DMS153 treated with DMSO at 0.1 percent for 48 hours (cell line): Measurements from ENCODE around the gene CD24.
"Not testable (repeated sequence)": the region's sequence is repeated elsewhere in the genome, so short reads cannot be mapped to it uniquely, and the experiment has no call there.

Source experiments
- DNase-seq: peaks from one replicate; lab custom pipeline; 2025; ENCODE audit not compliant: unreplicated experiment; lab: John Stamatoyannopoulos, UW

CD24 gene, protein sequence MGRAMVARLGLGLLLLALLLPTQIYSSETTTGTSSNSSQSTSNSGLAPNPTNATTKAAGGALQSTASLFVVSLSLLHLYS

GRCh38 chr6:106974336-106974998 is at the start of gene CD24:
Gene CD24, minus strand, starts transcription at chr6:106974729. Its CDS starts 83 bp downstream, at chr6:106974646.
- peak; percentile 54 for DNase-seq

GRCh38 chr6:107021446-107022185 is 47.1 kb upstream of the CD24 start:
- no peak for DNase-seq

GRCh38 chr6:107020239-107020638 is 45.7 kb upstream of the CD24 start:
- DNase-seq, result no peak

DNA sequence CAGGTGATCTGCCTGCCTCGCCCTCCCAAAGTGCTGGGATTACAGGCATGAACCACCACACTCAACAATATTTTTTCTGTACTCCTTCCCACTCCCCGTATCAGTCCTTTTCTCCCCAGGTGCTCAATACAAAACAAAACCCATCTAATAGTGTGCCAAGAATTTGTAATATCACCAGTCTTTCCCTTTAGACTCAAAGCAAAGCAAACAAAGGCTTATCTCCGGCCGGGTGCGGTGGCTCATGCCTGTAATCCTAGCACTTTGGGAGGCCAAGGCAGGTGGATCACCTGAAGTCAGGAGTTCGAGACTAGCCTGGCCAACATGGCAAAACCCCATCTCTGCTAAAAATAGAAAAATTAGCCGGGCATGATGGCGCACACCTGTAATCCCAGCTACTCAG is 45.1 kb upstream of the CD24 start:
- DNase-seq, result not testable (repeated sequence)

DNA sequence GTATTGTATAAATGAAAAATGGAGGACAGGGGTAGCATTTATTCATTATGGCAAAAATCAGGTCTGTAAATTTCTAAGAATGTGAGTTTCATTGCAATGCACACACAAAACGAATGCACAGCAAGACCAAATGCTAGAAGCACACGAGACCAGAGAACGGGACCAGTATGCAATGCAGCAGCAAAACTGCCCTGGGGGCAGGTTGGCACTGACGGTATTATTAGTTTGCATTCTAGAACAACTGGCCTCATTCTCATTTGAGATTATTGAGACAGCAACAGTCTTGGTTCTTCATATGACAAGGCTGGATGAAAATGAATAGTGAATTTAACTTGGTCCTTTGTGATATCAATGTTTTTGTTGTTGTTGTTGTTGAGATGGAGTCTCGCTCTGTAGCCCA is 44.5 kb upstream of the CD24 start:
- DNase-seq, result no peak

- no peak for DNase-seq
Measured at GRCh38 chr6:107009499-107009898, 35.0 kb upstream of the CD24 start.

GRCh38 chr6:106997392-106998158 is 23.0 kb upstream of the CD24 start:
- DNase-seq, result peak; percentile 60

DNA sequence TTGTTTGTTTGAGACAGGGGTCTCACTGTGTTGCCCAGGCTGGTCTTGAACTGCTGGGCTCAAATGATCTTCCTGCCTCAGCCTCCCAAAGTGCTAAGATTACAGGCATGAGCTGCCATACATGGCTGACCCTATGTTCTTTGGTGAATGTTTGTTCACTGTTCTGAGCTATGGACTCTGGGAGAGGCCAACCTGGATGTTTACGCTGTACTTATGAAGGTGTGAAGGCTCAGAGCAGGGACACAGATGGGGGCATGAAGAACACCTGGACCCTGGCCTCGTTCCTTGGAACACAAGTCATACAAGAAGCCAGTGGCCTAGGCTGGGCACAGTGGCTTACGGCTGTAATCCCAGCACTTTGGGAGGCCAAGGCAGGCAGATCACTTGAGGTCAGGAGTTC is 21.1 kb upstream of the CD24 start:
- no peak for DNase-seq

DNA sequence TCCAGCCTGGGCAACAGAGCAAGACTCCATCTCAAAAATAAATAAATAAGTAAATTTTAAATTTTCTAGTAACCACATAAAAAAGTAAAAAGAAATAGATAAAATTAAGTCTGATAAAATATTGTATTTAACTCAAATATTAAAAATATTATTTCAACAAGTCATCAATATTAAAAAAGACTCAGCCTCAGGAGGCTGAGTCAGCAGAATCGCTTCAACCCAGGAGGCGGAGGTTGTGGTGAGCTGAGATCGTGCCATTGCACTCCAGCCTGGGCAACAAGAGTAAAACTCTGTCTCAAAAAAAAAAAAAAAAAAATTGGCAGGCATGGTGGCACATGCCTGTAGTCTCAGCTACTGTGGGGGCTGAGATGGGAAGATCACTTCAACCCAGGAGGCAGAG is 15.2 kb upstream of the CD24 start:
- not testable (repeated sequence) for DNase-seq

- DNase-seq, result no peak
Measured at GRCh38 chr6:106988664-106989063, 14.1 kb upstream of the CD24 start.

DNA sequence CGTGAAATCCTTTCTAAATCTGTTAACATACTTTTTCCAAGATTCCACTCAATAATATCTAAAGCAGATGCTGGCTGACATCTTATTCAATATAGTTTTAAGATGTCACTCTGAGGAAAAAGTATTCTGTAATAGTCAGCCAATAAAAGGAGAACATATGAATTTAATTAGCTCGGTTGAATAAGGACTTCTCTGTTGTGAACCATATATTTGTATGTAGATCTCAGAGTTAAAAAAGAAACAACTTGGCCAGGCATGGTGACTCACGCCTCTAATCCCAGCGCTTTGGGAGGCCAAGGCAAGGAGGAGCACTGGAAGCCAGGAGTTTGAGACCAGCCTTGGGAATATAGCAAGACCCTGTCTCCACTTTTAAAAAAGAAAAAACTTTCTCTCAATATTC is 7.4 kb upstream of the CD24 start:
- no peak for DNase-seq

GRCh38 chr6:106980926-106981325 is 6.4 kb upstream of the CD24 start:
- no peak for DNase-seq

DNA sequence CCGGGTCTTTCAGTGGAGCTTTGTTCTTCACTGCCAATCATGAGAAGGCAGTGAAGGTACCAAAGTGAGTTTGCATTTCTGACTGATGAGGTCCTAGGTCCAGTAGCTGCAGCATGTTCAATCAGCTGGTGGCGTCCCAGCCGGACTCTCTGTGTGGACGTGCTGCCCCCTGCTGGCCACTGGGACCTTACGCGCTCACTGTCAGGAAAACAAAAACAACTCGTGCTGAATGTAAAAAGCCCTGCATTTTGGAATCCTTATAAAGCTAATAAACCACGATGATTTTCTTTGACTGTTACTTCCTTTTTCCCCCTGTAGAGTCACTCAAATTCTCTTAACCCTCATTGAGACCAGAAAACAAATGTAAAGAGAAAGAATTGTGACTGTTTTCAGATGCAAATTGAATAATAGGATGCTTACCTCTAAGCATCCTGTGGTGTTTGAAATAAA is 4.9 kb upstream of the CD24 start:
- peak; percentile 87 for DNase-seq

- DNase-seq, result no peak
Measured at GRCh38 chr6:106977246-106977645, 2.7 kb upstream of the CD24 start.

DNA sequence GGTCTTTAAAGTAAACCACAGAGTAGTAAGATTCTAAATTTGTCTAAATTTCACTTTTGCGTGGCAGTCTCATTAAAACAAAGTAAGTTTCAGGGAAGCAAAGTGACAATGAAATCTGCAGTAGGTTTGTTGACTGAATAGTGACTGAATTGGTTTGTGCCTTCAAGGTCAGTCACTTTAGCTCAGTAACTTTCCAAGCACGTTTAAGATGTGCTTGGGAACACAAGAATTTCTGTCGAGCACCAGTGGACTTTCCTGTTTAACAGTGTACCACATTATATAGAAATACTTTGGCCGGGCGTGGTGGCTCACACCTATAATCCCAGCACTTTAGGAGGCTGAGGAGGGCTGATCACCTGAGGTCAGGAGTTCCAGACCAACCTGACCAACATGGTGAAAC is 1.7 kb upstream of the CD24 start:
- no peak for DNase-seq

DNA sequence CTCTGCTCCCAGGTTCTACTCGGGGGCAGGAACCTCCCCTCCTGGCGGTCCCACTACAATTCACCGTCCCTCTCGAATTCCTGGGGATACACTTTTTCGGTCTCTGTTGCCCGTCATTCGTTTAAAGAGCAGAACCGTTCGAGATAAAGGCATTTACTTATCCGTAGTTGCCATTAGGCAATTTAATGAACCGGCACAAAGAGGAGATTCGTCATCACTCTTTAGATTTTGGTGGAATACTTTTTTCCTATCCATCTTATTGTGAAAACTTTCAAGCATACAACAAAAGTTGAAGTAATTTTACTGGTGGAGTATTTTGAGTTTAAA is 1.2 kb upstream of the CD24 start:
- no peak for DNase-seq

- DNase-seq, result peak; percentile 51
Measured at GRCh38 chr6:106974999-106975737, 639 bp upstream of the CD24 start.

- no peak for DNase-seq
Measured at GRCh38 chr6:106973836-106974335, 643 bp downstream of the CD24 start.

- no peak for DNase-seq
Measured at GRCh38 chr6:106973018-106973835, 1.3 kb downstream of the CD24 start.

DNA sequence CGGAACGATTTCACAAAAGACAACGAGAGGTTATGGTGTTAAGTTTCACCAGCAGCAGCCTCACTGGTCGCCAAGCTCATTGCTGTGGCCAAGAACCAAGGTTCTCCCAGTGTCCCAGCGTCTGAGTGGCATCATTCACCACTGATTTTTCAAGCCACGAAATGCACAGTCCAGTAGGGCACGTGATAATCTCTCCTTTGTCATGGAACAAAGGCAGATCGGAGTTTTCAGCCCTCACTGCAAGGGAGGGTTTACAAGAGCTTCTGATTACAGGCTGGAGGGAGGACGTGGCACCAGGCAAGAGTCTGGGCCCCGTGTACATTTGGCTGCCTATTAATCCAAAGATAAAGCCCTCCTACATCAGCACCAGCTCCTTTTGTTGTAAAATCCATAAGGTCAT is 2.0 kb downstream of the CD24 start:
- DNase-seq, result no peak
